GM18526 (cell line): Measurements from ENCODE around the gene CYB5R3.
A peak's percentile ranks its signal among the peaks of the same experiment; 100 is the strongest.

ENCODE experiments used
- POLR2A ChIP-seq: IDR thresholded peaks from 3 replicates; pipeline ENCODE4 v1.6.1; 2011; ENCODE audit not compliant: insufficient read length; ENCODE audit errors: extremely low read depth

CYB5R3 gene

GRCh38 chr22:42604403-42604802 is 44.8 kb downstream of the CYB5R3 start:
- TF ChIP-seq POLR2A, result no peak

- TF ChIP-seq POLR2A, result no peak
Measured at GRCh38 chr22:42603427-42603826, 45.8 kb downstream of the CYB5R3 start.

GRCh38 chr22:42602470-42602869 is 46.7 kb downstream of the CYB5R3 start:
- no peak for TF ChIP-seq POLR2A

- no peak for TF ChIP-seq POLR2A
Measured at GRCh38 chr22:42601879-42602465, 47.2 kb downstream of the CYB5R3 start.

- no peak for TF ChIP-seq POLR2A
Measured at GRCh38 chr22:42596863-42597530, 52.2 kb downstream of the CYB5R3 start.

GRCh38 chr22:42596336-42596735 is 52.9 kb downstream of the CYB5R3 start:
- TF ChIP-seq POLR2A, result no peak

- no peak for TF ChIP-seq POLR2A
Measured at GRCh38 chr22:42595434-42595833, 53.8 kb downstream of the CYB5R3 start.

- no peak for TF ChIP-seq POLR2A
Measured at GRCh38 chr22:42591987-42592386, 57.2 kb downstream of the CYB5R3 start.

- no peak for TF ChIP-seq POLR2A
Measured at GRCh38 chr22:42587588-42588175, 61.5 kb downstream of the CYB5R3 start.

GRCh38 chr22:42586381-42586780 is 62.8 kb downstream of the CYB5R3 start:
- no peak for TF ChIP-seq POLR2A

- no peak for TF ChIP-seq POLR2A
Measured at GRCh38 chr22:42585096-42585495, 64.1 kb downstream of the CYB5R3 start.

GRCh38 chr22:42584364-42584940 is 64.7 kb downstream of the CYB5R3 start:
- TF ChIP-seq POLR2A, result no peak

- no peak for TF ChIP-seq POLR2A
Measured at GRCh38 chr22:42582987-42583386, 66.2 kb downstream of the CYB5R3 start.

- TF ChIP-seq POLR2A, result peak; percentile 76
Measured at GRCh38 chr22:42581762-42582716, 67.2 kb downstream of the CYB5R3 start.

- no peak for TF ChIP-seq POLR2A
Measured at GRCh38 chr22:42577623-42578240, 71.5 kb downstream of the CYB5R3 start.
